HepG2 (cell line): ENCODE measurements around the gene LCTL. TPM values are rescaled to one million over a fixed set of nuclear protein-coding genes. Genes with fewer than 3 reads are reported as not detected.
"Not testable (repeated sequence)": the region's sequence is repeated elsewhere in the genome, so short reads cannot be mapped to it uniquely, and the experiment has no call there.

Experiments
- ATAC-seq: fragments of 200-7000 bp; cut with Tn5 transposase; 3 replicates; pipeline ENCODE4 v1.9.1; 2020; ENCODE audit warnings: mild to moderate bottlenecking, moderate library complexity
- BruUV-seq: library from RNA; stranded (reverse); fragments of 400-500 nt; replicated peaks from 2 replicates; lab custom pipeline; 2021; lab: Mats Ljungman, UMichigan
- CTCF ChIA-PET: fragments of 300-600 bp; formaldehyde crosslinking; extraction: SDS; loops from one replicate; lab custom pipeline; 2021; ENCODE audit warnings: low total read pairs, inconsistent platforms, low intra/inter-chr PET ratio; lab: Yijun Ruan, JAX
- POLR2A ChIA-PET: fragments of 350-600 bp; sonication (Branson Sonifier 250); formaldehyde crosslinking; loops from one replicate; lab custom pipeline; 2020; ENCODE audit warnings: antibody characterized with exemption, inconsistent platforms; lab: Yijun Ruan, JAX
- DNase-seq: peaks from one replicate; pipeline ENCODE4 v3.0.0-alpha.2; 2015; ENCODE audit warnings: low spot score
- FAIRE-seq: peaks from 3 replicates; lab custom pipeline; 2011; peaks lifted over from hg19 to GRCh38; lab: Jason Lieb, UNC
- H2AFZ ChIP-seq: one replicate; pipeline ENCODE4 v1.6.1; 2011; ENCODE audit warnings: low read length, inconsistent platforms
- H3K27ac ChIP-seq: fragments of 300-600 bp; 3 replicates; pipeline ENCODE4 v1.8.0; 2011; ENCODE audit warnings: mixed run types, mild to moderate bottlenecking, mixed read lengths, low read length, inconsistent platforms; ENCODE audit not compliant: insufficient read depth; ENCODE audit errors: extremely low read length
- H3K27me3 ChIP-seq, 2 experiments: fragments of 200-600 bp in 1 of 2; 2 replicates in 1 of 2; 3 replicates in 1 of 2; pipeline versions ENCODE4 v1.6.0 to v1.8.0; 2011; ENCODE audit warnings: low read length in 2 of 2, mild to moderate bottlenecking in 2 of 2, moderate library complexity in 2 of 2, inconsistent platforms in 1 of 2; ENCODE audit not compliant: insufficient read depth in 2 of 2, control insufficient read depth in 1 of 2
- H3K36me3 ChIP-seq, 2 experiments: fragments of 200-600 bp in 1 of 2; replicated peaks in 1 of 2; 2 replicates in 1 of 2; 3 replicates in 1 of 2; pipeline versions ENCODE4 v1.5.1 to v1.8.0; 2011; ENCODE audit warnings: low read length in 2 of 2, inconsistent platforms in 1 of 2; ENCODE audit not compliant: insufficient read depth in 2 of 2, control insufficient read depth in 1 of 2
- H3K4me1 ChIP-seq: 2 replicates; pipeline ENCODE4 v1.5.1; 2012; ENCODE audit warnings: low read length, inconsistent platforms; ENCODE audit not compliant: insufficient read depth
- H3K4me2 ChIP-seq: 2 replicates; pipeline ENCODE4 v1.6.0; 2011; ENCODE audit warnings: low read depth, low read length, inconsistent platforms
- H3K4me3 ChIP-seq, 3 experiments: fragments of 200-600 bp in 1 of 3; sonication (generic), shearing (Covaris generic) in 1 of 3; replicated peaks in 1 of 3; 2 replicates each; pipeline ENCODE4 v1.5.1; 2011 to 2016; ENCODE audit warnings: low read length in 3 of 3, inconsistent platforms in 2 of 3, low read depth in 2 of 3, mild to moderate bottlenecking in 2 of 3, control low read depth in 1 of 3, mixed read lengths in 1 of 3; ENCODE audit not compliant: insufficient read depth in 1 of 3
- H3K79me2 ChIP-seq: one replicate; pipeline ENCODE4 v1.6.1; 2011; ENCODE audit warnings: low read length, inconsistent platforms; ENCODE audit not compliant: insufficient read depth
- H3K9ac ChIP-seq: 2 replicates; pipeline ENCODE4 v1.6.0; 2011; ENCODE audit warnings: mild to moderate bottlenecking, low read depth, low read length, inconsistent platforms; ENCODE audit not compliant: insufficient read depth
- H3K9me3 ChIP-seq: 2 replicates; pipeline ENCODE4 v1.5.1; 2012; ENCODE audit warnings: mild to moderate bottlenecking, low read length
- H4K20me1 ChIP-seq: 2 replicates; pipeline ENCODE4 v1.6.0; 2011; ENCODE audit warnings: inconsistent platforms, mild to moderate bottlenecking, low read length, moderate library complexity; ENCODE audit not compliant: insufficient read depth
- E2F2 ChIP-seq: sonication (generic); formaldehyde crosslinking; IDR thresholded peaks from 2 replicates; pipeline ENCODE4 v1.4.0; 2020; ENCODE audit warnings: missing genetic modification reagents, borderline replicate concordance
- HNF4G ChIP-seq, 2 experiments: sonication (generic) in 1 of 2; formaldehyde crosslinking in 1 of 2; IDR thresholded peaks; 2 replicates each; pipeline versions ENCODE4 v1.4.0 to v1.6.1; 2011 to 2020; ENCODE audit warnings: borderline replicate concordance in 2 of 2, low read depth in 2 of 2, mild to moderate bottlenecking in 2 of 2, low read length in 1 of 2, missing genetic modification reagents in 1 of 2, moderate library complexity in 1 of 2
- MAFK ChIP-seq, 2 experiments: IDR thresholded peaks in 1 of 2; conservative IDR thresholded peaks in 1 of 2; 2 replicates each; pipeline ENCODE4 v1.6.1; 2011; ENCODE audit warnings: improper control_type of control experiment in 2 of 2, low read length in 2 of 2
- THAP8 ChIP-seq: sonication (generic); formaldehyde crosslinking; IDR thresholded peaks from 2 replicates; pipeline ENCODE4 v1.5.1; 2020; ENCODE audit warnings: missing genetic modification reagents, mild to moderate bottlenecking, borderline replicate concordance
- ZMAT5 ChIP-seq: sonication (generic); formaldehyde crosslinking; IDR thresholded peaks from 2 replicates; pipeline ENCODE4 v1.5.0; 2020; ENCODE audit warnings: mild to moderate bottlenecking, low read depth, missing genetic modification reagents, borderline replicate concordance
- WGBS: methylation state at CpG from one replicate; pipeline ENCODE4 v1.1.6; 2017; ENCODE audit warnings: low lambda C conversion rate; 5-methylcytosine and 5-hydroxymethylcytosine counted together
- in situ Hi-C: cut with HindIII; loops from 2 replicates; pipeline ENCODE4 v1.10.0; 2017; ENCODE audit warnings: low pct_unique_long_range_greater_than_20kb; ENCODE audit not compliant: extremely low pct_ligation_motif_present
- intact Hi-C: fragments of 100-400 bp; cut with micrococcal nuclease; formaldehyde crosslinking; loops from one replicate; pipeline ENCODE4 v1.10.0; 2022; ENCODE audit not compliant: unreplicated experiment
- polyA plus RNA-seq, 8 experiments: library from polyadenylated mRNA; depleted of rRNA in 3 of 8; stranded (reverse) in 7 of 8; unstranded in 1 of 8; fragments of >200 nt; fragmentation: Illumina TruSeq in 4 of 8; extraction: Trizol in 4 of 8; gene quantifications; 2 replicates each; pipeline versions ENCODE4 v1.2.1 to v1.2.3, GENCODE V29; 2011 to 2016; ENCODE audit warnings: low read depth in 4 of 8, missing spikeins in 1 of 8, mixed read lengths in 1 of 8; ENCODE audit not compliant: insufficient read depth in 1 of 8
- total RNA-seq, 5 experiments: library from RNA; depleted of rRNA; stranded (reverse); fragments of >200 nt; fragmentation: Illumina TruSeq; extraction: Trizol; gene quantifications; 2 replicates each; pipeline ENCODE4 v1.2.3, GENCODE V29; 2016; ENCODE audit warnings: low read depth in 1 of 5

The LCTL gene
- total and polyA plus RNA-seq, 2 of the 13 experiments (the other 11 are each of a cell fraction or from before 2014, with no cell fraction given) = 0.96 to 1.4 TPM

GRCh38 chr15:66591322-66591862, 25.6 kb upstream of the LCTL start:
- CTCF ChIA-PET = no interaction called here
- Histone ChIP-seq H3K4me2 (no peak overlapping the region), H3K4me1 (peaks cover 11% of the 10 kb centered on the region), H3K36me3 (no peaks in the 10 kb centered on the region), H3K79me2 (no peaks in the 10 kb centered on the region), H3K4me3 (no peak overlapping the region), H3K27me3 (no peaks in the 10 kb centered on the region; a peak in 1 of 5 replicates), H2AFZ (no peak overlapping the region), H3K9me3 (no peaks in the 10 kb centered on the region), H4K20me1 (no peaks in the 10 kb centered on the region), H3K27ac (no peak overlapping the region), H3K9ac (no peak overlapping the region)
- ATAC-seq (no peak), DNase-seq (no peak), FAIRE-seq (no peak)
- 93% methylated on average over 4 of the region's 4 CpGs for WGBS
- TF ChIP-seq MAFK (conservative IDR thresholded peaks at IDR 0.05 in 1 of 2, IDR thresholded peaks at IDR 0.05 in 1 of 2; ENCODE audit: low read length in 2 of 2) (peak; percentile 4 to 41; a peak in 1 of 4 replicates), THAP8 (CRISPR knock-in tag) (no peak)
- POLR2A ChIA-PET = no interaction called here
- intact Hi-C loops (no loop called here), in situ Hi-C loops (no loop called here)
- BruUV-seq = no TSS peak

- 52% methylated on average over 2 of the region's 2 CpGs for WGBS
- ATAC-seq (no peak), DNase-seq (no peak), FAIRE-seq (no peak)
- Histone ChIP-seq H3K9ac (no peak overlapping the region), H3K4me2 (no peak overlapping the region), H3K9me3 (no peaks in the 10 kb centered on the region), H3K79me2 (no peaks in the 10 kb centered on the region), H3K4me3 (no peak overlapping the region), H3K27me3 (no peaks in the 10 kb centered on the region; a peak in 1 of 5 replicates), H3K27ac (no peak overlapping the region), H3K36me3 (no peaks in the 10 kb centered on the region), H2AFZ (no peak overlapping the region), H3K4me1 (peaks cover 17% of the 10 kb centered on the region), H4K20me1 (no peaks in the 10 kb centered on the region)
- TF ChIP-seq ZMAT5 (CRISPR knock-in tag) (no peak), E2F2 (CRISPR knock-in tag) (no peak), HNF4G (IDR thresholded peaks at IDR 0.05; ENCODE audit: borderline replicate concordance, low read depth, low read length) (no peak), HNF4G (CRISPR knock-in tag; IDR thresholded peaks at IDR 0.05; ENCODE audit: borderline replicate concordance, low read depth) (no peak)
- CTCF ChIA-PET = no interaction called here
- intact Hi-C loops = no loop called here
- in situ Hi-C loops = no loop called here
- POLR2A ChIA-PET = no interaction called here
- no TSS peak for BruUV-seq
These were observed 24.6 kb upstream of the LCTL start for GRCh38 chr15:66590435-66590834.

GRCh38 chr15:66589429-66589828, 23.6 kb upstream of the LCTL start:
- DNase-seq, CTCF ChIA-PET, BruUV-seq, H3K36me3 ChIP-seq, FAIRE-seq, H3K9ac ChIP-seq, in situ Hi-C loops, H3K4me3 ChIP-seq, intact Hi-C loops, H3K27me3 ChIP-seq, H4K20me1 ChIP-seq, H3K4me2 ChIP-seq, H3K27ac ChIP-seq, H3K79me2 ChIP-seq, ATAC-seq, H2AFZ ChIP-seq, POLR2A ChIA-PET, H3K9me3 ChIP-seq: not testable (repeated sequence)
- peaks cover 21% of the 10 kb centered on the region for H3K4me1 ChIP-seq
- 66% methylated on average over 6 of the region's 6 CpGs for WGBS
